Activated gamma-delta T cell (primary cell): ENCODE measurements around the gene GPR153.

ENCODE experiments used
- DNase-seq: peaks from one replicate; lab custom pipeline; 2025; lab: John Stamatoyannopoulos, UW

The GPR153 gene

DNA sequence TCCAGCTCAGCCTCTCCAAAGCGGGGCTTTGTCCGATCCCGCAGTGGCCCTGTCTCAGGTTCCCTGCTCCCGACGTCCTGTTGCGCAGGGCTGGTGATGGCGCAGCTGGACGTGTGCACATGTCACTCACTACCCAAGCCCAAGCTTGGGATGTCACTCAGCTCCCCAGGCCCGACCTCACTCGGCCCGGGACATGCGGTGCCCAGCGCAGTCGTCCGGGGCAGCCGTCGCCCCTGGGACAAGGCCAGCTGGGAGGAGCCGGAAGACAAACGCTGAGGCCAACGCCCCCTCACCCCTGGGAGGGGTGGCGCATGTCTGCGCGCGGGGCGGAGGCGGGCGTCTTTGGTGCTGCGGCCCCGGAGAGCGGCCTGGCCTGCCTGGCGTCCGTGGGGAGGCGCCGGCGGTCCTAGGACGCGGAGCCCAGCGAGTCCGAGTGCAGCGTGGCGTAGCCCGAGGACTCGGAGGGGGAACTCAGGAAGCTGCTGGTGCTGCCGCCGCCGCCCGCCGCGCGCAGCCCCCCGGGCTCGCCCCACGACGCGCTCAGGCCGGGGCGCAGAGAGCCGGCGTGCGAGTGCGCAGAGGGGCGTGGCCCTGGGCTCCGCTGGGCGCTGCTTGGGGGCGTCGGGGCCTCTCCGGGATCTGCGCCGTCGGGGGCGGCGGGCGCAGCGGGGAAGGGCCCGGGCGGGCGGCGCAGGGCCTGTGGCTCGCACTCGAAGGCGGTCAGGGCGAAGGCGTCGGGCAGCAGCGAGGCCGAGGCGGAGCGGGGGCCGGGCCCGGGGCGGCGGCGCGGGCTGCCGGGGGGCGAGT, 11.8 kb downstream of the GPR153 start:
- DNase-seq = no peak

DNA sequence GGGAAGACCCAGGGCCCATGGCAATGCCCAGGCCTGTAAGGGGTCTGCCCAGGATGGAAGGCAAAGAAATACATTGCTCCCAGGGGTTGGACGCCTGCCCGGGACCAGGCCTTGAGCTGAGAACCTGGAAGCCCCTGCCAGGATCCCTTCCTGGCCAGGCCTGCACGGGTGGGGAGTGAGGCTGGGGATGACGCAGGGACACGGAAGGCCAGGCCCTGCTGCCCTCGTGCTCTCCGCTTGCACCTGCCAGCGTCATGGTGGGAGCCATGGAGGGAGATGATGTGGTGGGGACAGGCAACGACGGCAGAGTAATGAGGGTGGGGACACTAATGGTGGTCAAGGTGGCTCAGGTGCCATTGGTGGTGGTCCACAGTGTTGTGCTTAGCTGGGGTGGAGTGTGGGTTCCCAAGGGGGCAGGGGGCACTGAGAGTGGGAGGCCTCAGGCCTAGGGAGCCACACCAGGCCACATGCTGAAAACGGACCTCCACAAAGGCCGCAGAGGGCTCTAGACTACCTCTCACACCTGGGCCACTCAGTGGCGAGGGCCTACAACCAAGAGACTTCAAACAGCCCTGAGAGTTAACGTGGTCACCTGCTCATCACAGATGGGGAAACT, 12.6 kb downstream of the GPR153 start:
- no peak for DNase-seq

DNA sequence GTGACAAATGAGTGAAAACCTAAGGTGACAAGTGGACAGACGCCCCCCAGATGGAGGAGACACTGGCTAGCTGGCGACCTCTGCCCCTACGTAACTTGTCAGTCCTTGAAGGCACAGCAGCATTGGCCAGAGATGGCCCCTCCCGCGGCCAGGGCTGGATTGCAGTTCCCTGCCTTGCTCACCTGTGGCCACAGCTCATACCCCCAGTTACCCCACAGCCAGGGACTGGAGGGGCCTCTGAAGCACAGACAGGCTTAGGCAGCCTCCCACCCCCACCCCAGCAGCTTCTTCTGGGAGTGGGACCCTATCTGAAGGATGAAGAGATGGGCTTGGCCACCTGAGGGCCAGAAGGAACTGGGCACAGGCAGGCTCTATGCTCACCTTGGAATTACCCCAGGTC, 13.2 kb downstream of the GPR153 start:
- DNase-seq = no peak

DNA sequence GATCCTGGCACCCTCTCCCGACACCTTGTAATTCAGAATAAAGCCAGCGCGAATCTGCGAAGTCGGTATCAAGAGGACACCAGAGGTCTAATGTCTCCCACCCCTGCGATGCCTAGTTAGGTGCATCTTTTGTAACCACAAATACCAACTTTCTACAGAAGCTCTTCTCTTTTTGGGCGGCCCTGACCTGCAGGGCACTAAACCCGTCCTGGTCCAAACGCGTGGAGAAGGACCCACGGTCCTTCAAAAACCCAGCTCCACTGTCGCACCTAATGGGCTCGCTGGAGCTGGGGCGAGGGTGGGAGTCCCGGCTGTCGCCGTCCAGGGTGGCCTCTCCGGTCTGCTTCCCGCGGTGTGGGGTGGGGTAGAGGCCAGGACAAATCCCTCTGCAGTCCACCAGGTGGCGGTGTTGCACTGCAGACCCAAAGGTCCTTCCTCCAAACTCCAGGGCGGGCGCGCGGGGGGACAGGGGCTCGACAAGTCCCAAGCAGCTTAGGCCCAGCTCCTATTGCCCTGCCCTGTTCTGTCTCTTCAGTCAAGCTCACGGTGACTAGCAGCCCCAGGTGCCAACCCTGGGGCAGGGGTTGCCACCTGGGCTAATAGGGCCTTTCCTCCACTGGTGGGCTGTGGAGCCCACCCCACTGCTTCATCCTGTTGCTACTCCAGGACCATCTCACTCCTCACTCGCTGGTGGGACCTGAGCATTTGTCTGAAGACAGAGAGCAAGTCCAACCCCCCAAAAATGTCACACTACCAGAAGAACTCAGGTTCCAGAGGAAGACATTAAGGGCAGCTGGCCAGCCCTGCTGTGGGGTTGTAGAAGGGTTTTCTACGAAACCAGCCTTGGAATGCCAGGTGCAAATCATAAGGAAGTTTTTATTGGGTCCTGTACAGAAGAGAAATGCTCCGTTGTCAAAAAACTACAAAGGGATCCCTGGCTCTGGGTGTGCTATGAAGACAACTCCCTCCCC, 14.1 kb downstream of the GPR153 start:
- no peak for DNase-seq

DNA sequence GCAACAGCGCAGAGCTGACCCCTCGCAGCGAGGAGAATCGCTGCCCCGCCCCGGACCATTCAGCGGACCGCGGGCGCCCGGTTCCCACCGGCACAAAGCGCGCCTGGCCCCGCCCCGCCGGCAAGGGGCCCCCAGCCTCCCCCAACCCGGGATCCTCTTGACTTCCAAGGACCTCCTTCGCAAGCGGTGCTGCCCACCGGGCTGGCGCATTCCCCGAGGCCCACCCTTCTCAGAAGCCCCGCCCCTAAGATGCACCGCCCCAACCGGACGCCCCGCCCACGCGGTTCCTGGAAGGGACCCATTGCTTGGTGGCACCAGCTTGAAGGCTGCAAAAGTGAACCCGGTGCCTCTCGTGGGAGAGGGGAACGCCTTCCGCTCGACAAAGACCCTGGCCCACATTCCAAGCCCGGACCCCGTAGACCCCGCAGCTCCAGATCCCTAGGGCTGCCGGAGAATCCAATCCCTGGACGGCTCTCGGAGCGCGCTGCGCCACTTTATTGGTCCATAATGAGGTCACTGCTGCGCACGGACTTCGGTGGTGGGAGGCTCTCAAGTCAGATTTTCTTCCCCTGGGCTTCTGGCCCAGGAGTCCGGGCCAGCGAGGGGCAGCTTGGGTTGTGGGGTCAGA, 14.9 kb downstream of the GPR153 start:
- peak; percentile 21 for DNase-seq

DNA sequence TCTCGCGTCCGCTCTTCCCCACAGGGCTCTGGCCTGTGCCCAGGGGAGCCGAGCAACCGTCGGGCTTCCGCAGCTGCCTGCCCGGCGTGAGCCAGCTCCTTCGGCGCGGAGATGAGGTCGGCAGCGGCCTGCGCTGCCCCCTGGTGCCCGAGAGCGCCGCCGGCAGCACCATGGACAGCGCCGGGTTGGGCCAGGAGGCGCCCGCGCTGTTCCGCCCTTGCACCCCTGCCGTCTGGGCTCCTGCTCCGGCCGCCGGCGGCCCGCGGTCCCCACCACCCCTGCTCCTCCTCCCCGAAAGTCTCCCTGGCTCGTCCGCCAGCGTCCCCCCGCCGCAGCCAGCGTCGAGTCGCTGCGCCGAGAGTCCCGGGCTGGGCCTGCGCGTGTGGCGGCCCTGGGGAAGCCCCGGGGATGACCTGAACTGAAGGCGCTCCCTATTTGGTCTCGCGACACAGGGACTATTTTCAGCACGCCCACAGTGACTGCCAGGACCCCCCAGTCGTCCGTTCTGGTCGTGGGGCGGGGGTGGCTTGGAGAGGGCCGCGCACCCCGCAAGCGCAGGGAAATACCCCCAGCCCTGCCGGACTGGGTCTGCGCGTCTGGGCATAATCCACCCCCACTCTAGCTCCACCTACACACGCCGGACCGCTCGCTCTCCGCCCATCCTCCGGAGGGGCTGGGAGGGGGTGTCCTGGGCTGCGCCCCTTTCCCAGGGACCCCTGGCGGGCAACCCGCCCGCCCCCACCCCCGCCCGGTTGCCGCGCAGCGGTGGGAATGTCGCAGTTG, 15.6 kb downstream of the GPR153 start:
- peak; percentile 57 for DNase-seq

DNA sequence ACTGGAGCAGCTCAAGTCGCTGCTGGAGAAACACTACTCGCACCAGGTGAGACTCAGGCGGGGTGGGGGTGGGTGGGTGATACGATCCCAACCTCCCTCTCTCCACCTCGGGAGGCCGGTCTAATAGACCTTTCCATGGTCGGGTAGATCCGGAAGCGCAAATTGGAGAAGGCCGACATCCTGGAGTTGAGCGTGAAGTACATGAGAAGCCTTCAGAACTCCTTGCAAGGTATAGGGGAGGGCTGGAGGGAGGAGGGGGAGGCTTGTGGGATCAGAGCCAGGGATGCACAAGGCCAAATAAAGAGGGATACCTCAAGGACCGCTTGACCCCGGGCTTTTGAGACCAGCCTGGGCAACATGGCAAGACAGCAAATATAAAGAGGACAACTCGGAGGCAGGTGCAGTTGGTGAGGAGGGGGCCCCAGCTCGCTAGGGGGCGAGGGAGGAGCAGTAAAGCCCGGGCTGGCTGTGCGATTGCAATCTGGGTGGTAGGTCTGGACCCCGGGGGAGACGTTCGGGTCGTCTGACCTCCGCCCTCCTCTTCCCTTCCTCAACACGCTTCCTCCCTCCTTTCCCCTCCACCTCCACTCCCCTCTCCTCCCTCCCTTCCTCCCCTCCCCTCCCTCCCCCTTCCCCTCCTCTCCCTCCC, 16.4 kb downstream of the GPR153 start:
- DNase-seq = no peak

DNA sequence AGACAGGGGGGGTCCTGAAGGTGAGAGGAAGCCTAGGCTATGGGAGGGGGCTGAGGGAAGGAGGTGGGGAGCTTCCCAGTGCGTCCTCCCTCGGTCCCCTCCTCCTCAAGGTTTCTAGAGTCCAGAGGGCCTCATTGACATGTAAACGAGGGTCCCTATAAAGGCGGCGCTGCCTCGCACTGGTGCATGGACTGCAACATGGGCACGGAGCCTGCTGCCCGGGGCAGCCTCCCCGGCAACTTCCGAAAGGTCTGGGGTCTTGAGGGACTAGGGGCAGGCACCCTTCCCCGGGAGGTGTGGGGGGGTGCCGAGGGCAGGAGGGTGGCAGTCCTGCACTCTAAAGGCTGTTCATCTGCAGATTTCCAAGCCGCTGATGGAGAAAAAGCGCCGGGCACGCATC, 16.9 kb downstream of the GPR153 start, which contains the start of gene HES3:
TSS of gene HES3 (plus strand) at position 187 of the 400 bp plus-strand sequence. CDS start at position 374, 187 bp downstream.
- DNase-seq = no peak

DNA sequence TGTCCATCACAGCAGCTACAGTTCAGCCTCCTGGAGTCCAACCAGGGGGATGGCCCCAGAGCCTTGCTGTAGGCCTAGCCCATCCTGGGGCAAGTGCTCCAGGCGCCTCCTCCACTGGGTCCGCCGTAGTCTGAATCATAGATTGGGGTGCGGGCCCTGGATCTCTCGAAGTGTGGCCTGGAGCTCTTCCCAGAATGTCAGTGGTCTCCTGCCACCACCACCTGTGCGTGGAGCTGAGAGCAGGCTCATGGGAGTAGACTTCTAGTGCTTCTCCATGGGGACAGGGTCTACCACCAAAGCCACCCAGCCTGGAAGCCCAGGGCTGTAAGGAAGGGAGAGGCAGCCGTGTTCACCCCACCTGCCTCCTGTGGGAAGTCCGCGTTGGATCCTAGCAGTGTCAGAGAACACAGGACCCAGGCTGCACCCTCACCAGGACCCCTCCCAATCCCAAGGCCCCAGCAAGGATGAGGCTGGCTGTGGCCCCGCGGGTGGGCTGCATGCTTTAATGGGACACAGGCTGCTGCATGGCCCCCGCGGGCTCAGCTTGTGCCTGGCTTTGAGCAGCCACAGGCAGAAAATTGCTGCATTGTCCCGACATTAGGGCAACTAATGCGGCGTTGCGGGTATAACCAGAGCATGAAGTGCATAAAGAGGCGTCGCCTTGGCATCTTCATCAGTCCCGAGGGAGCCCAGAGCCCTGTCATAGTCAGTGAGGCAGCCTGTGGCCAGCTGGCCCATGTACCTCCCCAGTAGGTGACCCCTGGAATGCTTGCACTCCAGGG, 17.7 kb downstream of the GPR153 start:
- no peak for DNase-seq

DNA sequence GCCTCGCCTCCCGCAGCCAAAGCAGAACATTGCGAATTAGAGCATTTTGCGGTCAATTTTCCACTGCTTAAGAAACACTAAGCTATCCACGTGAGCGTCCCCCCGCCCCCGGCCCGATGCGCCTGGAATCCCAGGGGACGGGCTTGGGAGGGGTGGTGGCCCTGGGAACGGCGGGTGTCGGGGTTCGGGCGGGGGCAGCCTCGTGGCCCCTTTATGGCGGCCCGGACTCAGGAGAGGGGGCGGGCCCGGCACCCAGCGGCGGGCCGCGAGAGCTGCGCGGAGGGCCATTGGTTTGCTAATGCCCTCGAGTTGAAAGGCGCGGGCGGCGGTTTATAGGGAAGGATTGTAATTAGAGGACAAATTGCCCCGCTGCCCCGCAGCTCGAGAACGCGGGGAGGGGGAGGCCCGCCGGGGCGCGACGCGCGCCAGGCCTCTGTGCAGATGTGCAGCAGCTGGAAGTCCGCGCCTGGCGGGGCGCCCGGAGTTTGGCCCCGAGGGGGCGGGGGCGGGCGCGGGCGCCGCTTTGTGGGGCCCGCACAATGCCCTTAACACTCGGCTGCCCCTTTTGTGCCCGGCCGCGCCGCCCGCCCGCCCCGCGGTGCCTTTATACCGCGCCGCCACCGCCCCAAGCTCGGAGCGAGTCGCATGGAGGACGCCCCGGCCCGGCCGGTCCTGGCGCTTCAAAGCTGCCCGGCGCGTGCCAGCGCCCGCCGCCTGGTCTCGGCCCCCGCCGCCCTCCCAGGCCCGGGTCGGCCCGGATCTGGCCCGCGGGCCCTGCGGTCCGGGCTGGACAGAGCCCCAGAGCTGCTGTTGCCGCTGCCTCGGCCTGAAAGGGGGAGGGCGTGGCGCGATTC, 18.8 kb downstream of the GPR153 start:
- no peak for DNase-seq

DNA sequence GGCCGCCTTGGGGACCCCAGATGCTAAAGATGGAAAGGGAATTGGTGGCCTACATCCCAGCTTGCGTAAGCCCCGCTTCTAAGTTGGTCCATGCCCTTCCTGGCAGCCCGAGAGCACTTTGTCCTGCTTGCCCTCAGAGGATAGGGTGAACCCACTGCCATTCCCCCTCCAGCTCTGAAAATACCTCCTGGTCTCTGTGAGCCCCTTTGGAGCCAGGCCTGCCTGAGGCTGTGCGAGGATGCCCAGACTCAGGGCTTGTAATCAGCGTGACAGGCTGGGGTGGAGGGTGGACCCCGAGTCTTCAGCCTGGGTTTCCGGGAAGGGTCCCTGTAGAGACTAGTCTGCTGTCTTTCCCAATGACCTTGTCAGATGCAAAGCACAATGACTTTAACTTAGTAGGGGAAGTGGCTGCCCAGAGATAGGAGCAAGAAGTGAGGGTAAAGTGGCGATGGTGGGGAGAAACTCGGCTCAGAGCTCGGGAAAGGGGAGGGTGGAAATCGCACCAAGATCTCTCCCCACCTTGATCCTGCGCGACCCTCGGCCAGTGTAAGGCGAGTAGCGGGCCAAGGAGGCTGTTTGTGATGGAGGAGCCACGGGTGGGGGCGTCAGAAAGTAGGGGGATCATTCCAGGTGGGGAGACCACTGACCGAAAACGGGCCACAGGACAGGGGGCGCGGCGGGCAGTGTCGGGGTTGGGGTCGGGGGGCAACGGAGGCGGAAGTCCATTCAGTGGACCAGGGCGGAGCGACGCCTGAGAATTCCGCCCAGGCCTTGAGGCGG, 19.6 kb downstream of the GPR153 start:
- no peak for DNase-seq

DNA sequence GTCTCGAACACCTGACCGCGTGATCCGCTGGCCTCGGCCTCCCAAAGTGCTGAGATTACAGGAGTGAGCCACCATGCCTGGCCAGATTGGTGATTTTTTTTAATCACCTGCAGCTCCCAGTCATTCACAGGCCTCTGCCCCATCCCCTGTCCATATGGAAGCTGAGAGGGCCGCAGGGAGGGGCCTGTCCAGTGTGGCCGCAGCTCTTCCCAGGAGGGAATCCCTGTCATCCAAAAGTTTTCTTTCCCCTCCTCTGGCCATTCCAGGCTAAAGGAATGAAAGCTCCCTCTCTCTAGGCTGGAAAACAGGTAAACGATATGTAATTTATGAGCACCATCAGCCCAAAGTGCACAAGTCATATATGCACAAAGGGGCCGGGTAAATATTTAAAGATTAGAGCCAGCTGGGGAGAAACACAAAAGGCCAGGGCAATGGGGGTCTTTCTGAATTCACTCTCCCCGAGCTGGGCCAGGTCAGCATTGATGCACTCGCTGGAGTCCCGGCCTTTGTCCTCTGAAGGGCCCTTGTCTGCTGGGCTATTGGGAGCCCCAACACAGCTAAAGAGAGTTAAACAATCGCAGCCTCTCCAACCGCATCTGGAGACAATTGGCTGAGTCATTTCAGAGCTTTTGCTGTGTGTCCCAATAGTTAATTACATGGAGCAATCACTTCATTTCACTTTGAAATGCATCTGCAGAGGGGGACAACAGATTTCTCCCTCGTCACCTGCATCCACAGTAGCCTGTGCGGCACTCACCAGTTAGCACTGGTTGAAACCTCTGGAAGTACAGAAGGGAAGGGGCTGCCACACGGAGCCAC, 20.7 kb downstream of the GPR153 start:
- no peak for DNase-seq

DNA sequence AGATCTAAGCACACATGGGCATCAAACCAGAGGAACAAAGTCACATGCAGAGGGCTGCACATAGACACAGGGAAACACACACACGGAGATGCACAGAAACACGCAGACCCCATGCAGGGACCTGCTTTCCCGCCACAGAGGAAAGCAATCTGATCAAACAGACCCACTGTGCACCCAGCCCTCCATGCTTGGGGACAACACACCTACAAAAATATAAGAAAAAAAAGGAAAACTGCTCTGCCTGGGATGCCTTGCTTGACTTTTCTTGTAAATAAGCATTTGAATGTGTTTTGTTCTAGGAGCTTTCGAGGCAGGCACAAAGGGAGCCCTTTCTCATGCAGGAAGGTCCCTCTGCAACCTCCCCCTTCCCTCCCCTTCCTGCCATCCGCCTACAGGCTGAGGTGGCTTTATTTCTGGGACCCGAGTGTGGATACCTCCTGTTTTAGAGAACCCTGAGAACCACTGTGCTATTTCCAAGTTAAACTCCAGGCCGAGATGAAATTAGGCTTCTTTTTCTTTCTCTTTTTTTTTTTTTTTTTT, 21.6 kb downstream of the GPR153 start:
- DNase-seq = no peak

DNA sequence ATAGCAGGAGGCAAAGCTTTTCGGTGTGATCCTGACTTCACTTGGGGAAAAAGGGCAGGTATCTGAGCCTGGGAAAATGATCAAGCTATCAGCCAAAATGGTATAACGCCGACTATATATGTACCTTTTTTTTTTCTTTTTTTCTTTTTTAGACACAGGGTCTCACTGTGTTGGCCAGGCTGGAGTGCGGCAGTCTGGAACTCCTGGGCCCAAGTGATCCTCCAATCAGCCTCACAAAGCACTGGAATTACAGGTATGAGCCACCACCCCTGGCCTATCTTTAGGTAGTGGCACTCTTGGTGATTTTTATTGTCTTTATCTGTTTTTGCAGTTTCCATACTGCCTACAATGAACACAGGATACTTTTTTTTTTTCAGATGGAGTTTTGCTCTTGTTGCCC, 23.8 kb downstream of the GPR153 start:
- DNase-seq = no peak

DNA sequence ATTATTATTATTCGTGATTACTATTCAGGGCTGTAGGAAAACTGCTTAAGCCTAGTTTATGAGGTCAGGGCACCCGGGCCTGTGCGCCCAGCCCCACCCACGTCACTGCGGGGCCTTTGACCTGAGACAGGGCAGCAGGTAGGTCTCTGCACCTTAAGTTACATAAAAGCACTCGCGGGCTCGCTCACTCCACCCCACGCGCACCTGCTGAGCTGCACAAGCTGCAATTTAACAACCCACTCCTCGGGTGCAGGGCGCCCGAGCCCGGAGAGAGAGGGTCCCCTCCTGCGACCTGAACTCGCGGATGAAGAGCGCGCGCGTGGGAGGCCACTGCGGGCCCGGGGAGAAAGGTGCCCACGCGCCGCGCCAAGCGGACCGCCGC, 25.6 kb downstream of the GPR153 start:
- no peak for DNase-seq

DNA sequence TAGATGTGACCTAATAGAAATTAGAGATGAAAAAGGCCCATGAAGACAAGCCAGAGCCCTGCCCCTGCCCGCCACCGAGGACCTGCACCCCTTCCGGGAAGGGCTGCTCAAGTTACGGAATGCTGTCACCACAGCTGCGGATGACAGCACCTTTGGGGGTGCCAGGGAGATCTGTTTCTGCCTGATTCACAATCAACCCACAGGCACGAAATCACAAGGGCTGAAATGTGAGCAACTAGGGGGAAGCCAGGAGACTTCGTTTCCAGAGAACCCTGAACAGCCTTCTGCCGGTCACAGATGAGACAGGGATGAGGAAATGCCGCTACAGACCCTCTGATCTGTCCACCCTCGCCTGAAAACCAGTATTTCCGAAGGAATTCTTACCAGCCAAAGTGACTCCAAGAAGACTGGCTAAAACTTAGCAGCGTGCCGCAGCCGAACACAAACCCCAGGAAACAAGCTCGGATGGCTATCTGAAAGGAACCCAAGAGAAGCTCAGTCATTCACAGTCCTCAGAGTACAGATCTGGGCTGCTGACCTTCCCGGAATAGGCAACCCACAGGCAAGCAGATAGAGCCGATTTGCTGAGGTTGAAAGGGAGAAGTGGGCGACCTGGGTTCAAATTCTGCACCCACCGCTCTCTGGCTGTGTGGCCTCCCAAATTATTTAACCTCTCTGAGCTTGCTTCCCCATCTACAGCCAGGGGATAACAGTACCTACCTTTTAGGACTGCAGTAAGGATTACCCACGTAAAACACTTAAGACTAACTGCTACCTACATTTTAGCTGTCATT, 26.2 kb downstream of the GPR153 start:
- no peak for DNase-seq
